GF-D8 (cell line): ENCODE data around the gene MRPL41.
"Not testable (repeated sequence)": the region's sequence is repeated elsewhere in the genome, so short reads cannot be mapped to it uniquely, and the experiment has no call there.

Experiments used
- DNase-seq: peaks from one replicate; lab custom pipeline; 2025; lab: John Stamatoyannopoulos, UW

MRPL41 gene

GRCh38 chr9:137551264-137552021 is at the start of gene MRPL41:
MRPL41 (plus strand) TSS chr9:137551879; CDS start chr9:137552082, 203 bp downstream.
- DNase-seq = peak; percentile 46

GRCh38 chr9:137502008-137502911 is 49.4 kb upstream of the MRPL41 start:
- DNase-seq = no peak

GRCh38 chr9:137504432-137504777 is 47.3 kb upstream of the MRPL41 start:
- DNase-seq = no peak

GRCh38 chr9:137505421-137506140 is 46.1 kb upstream of the MRPL41 start:
- no peak for DNase-seq

DNA sequence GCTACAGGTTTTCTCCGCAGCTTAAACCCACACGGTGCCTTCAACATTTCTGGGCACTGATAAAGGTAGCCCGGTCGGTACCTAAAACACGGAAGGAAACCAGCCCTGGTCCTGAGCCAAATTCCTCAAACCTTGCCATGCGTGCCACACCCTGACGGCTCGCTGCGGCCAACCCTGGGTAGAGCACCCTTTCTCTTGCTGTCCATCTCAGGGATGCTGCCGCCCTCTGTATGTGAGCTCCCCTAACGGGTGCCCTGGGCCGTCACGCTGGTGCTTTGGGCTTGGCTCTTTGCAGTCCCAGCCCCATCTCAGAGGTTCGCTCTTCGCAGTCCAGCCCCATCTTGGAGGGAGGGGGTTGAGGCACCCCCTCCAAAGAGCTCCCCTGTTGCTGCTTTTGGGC is 45.4 kb upstream of the MRPL41 start:
- DNase-seq = no peak

DNA sequence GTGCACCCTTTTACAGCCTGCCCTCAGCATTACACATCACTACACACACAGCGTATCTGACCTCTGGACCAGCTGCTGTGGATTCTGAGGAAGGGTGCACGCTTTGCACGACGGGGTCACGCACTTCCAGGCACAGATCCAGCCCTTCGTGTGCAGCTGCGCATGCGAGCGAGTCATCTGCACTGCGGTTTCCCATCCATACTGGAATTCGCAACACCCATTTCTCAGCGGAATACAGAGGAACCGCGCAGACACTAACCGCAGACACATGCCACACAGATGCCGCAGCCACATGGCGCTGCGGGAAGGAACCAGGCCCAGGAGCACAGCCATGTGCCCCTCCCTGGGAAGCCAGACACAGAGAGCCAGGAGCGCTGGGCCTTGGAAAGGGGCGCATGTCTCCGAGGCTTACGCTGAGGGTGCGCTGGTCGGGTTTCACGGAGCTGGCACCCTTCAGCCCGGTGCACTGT is 44.9 kb upstream of the MRPL41 start:
- no peak for DNase-seq

- DNase-seq = no peak
Measured at GRCh38 chr9:137509198-137509597, 42.5 kb upstream of the MRPL41 start.

DNA sequence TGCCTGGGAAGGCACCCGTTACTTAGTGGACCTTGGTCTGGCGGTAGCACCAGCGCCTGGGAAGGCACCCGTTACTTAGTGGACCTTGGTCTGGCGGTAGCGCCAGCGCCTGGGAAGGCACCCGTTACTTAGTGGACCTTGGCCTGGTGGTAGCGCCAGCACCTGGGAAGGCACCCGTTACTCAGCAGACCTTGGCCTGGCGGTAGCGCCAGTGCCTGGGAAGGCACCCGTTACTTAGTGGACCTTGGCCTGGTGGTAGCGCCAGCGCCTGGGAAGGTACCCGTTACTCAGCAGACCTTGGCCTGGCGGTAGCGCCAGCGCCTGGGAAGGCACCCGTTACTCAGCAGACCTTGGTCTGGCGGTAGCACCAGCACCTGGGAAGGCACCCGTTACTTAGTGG is 40.6 kb upstream of the MRPL41 start:
- DNase-seq = not testable (repeated sequence)

- DNase-seq = no peak
Measured at GRCh38 chr9:137511758-137512463, 39.8 kb upstream of the MRPL41 start.

DNA sequence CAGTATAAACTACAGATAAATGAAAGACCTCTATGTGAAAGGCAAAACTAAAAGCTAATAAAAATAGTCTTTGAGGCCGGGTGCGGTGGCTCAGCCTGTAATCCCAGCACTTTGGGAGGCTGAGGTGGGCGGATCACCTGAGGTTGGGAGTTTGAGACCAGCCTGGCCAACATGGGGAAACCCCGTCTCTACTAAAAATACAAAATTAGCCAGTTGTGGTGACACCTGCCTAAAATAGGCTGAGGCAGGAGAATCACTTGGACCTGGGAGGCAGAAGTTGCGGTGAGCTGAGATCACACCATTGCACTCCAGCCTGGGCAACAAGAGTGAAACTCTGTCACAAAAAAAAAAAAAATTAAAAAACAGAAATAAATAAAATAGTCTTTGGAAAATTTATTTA is 38.5 kb upstream of the MRPL41 start:
- not testable (repeated sequence) for DNase-seq

GRCh38 chr9:137513801-137514570 is 37.7 kb upstream of the MRPL41 start:
- DNase-seq = not testable (repeated sequence)

- DNase-seq = no peak
Measured at GRCh38 chr9:137514691-137515337, 36.9 kb upstream of the MRPL41 start.

GRCh38 chr9:137515338-137515724 is 36.3 kb upstream of the MRPL41 start:
- DNase-seq = no peak

DNA sequence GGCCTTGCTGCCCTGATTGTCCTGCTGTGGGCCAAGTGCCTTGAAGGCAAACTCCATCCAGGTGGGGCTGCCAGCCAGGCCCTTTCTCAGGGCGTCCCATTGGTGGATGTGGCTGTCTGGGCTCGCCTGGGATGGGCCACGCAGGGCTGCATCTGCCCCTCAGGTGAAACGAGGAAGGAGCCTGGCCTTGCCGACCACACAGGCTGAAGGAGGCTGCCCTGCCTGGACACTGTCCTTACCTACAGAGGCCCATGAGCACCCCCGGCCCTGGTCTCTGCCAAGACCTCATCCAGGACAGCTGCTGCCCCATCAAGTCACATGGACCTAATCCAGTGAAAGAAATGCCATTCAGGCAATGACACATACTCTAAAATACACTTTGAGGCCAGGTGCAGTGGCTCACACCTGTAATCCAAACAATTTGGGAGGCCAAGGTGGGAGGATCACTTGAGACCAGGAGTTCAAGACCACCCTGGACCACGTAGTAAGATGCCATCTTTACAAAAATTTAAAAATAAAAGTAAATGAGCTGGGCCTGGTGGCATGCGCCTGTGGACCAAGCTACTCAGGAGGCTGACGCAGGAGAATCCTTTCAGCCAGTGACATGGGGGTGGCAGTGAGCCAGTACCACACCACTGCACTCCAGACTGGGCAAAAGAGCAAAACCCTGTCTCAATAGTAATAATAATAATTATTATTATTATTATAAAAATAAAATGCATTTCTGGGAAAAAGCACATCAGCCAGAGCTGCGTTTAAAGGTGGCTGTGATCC is 35.3 kb upstream of the MRPL41 start:
- DNase-seq = no peak

GRCh38 chr9:137518661-137519459 is 32.8 kb upstream of the MRPL41 start:
- DNase-seq = not testable (repeated sequence)

GRCh38 chr9:137519553-137519952 is 32.1 kb upstream of the MRPL41 start:
- DNase-seq = no peak

DNA sequence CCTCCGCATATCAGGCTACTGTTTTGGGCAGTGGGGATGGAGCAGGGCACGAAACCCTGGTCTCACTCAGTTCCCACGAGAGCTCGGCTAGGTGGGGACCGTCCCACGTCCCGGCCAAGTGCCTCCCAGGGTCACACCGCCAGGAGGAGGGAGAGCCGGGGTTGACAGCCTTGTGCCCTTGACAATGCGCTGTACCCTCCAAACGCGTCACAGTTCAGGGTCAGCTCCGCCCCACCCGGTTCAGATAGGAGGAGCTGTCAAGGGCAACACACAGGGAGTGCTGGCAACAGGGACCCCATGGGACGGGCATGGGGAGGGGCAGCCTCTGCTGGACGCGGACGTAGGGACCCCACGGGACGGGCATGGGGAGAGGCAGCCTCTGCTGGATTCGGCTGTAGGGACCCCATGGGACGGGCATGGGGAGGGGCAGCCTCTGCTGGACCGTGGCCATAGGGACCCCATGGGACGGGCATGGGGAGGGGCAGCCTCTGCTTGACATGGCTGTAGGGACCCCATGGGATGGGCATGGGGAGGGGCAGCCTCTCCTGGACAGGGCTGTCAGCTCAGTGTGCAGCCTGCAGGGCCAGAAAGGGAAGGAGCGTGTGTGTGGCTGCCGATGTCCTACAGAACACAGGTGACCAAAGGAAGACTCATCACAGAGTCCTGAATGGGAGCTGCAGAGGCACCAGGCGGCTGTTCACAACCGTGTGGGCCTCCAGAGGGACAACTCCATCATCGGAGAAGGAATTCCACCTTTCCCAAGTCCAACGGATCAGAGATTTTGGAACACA is 30.9 kb upstream of the MRPL41 start:
- no peak for DNase-seq

DNA sequence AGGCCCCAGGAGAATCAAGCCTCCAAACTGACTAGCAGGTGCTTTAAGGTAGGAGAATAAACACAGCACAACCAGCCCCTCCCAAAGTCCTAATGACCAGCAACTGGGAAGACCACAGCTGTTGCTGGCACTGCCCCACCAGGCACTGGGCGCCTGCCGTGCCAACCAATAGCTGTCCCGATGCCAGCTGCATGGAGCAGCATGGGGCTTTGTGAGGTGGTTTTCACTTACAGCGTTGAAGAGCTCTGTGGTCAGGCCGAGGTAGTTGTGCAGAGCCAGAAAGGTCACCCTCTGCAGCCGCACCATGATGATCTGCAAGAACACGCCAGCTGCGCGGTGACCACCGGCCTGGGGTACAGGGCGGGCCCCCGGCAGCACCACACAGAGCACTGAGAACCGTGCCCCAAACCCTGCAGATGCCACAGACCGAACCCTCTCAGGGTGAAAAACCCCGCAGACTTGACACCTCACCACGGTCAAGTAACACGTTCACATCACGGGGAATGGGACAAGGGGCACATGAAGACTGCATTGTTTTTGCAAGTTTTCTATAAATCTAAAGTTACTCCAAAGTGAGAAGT is 30.2 kb upstream of the MRPL41 start:
- DNase-seq = no peak
